SK-N-SH treated with all-trans-retinoic acid at 6 μM for 48 hours (cell line): ENCODE results near the gene TOM1L2.

Experiments used
- ATAC-seq: fragments of 200-7000 bp; cut with Tn5 transposase; 3 replicates; pipeline ENCODE4 v1.9.1; 2020; ENCODE audit warnings: mild to moderate bottlenecking, moderate library complexity
- ARNTL ChIP-seq: fragments of 450-650 bp; formaldehyde crosslinking; IDR thresholded peaks from 2 replicates; pipeline ENCODE4 v1.5.0; 2020; ENCODE audit warnings: low read depth, mild to moderate bottlenecking, moderate library complexity, borderline replicate concordance
- BACH2 ChIP-seq: fragments of 250-450 bp; sonication (Bioruptor Pico); IDR thresholded peaks from 2 replicates; pipeline ENCODE4 v1.9.0; 2021; ENCODE audit warnings: mild to moderate bottlenecking, borderline replicate concordance
- CSDC2 ChIP-seq: fragments of 250-450 bp; sonication (Bioruptor Pico); IDR thresholded peaks from 2 replicates; pipeline ENCODE4 v1.5.0; 2020; ENCODE audit warnings: mild to moderate bottlenecking, moderate library complexity
- ESRRG ChIP-seq: fragments of 250-450 bp; sonication (Bioruptor Pico); IDR thresholded peaks from 2 replicates; pipeline ENCODE4 v1.6.1; 2021; ENCODE audit warnings: mild to moderate bottlenecking
- GLIS3 ChIP-seq: fragments of 250-450 bp; sonication (Bioruptor Pico); IDR thresholded peaks from 2 replicates; pipeline ENCODE4 v1.5.0; 2020; ENCODE audit warnings: mild to moderate bottlenecking, moderate library complexity
- ISL1 ChIP-seq: fragments of 250-450 bp; sonication (Bioruptor Pico); IDR thresholded peaks from 2 replicates; pipeline ENCODE4 v2.1.2; 2022; ENCODE audit warnings: mild to moderate bottlenecking, moderate library complexity
- OSR1 ChIP-seq: fragments of 250-450 bp; sonication (Bioruptor Pico); IDR thresholded peaks from 2 replicates; pipeline ENCODE4 v1.8.0; 2022; ENCODE audit warnings: moderate library complexity, mild to moderate bottlenecking, inconsistent platforms
- PPARA ChIP-seq: fragments of 250-450 bp; sonication (Bioruptor Pico); IDR thresholded peaks from 2 replicates; pipeline ENCODE4 v1.5.0; 2020; ENCODE audit warnings: mild to moderate bottlenecking, borderline replicate concordance
- RARB ChIP-seq: fragments of 250-450 bp; sonication (Bioruptor Pico); IDR thresholded peaks from 2 replicates; pipeline ENCODE4 v1.8.0; 2021; ENCODE audit warnings: mild to moderate bottlenecking, moderate library complexity
- TOX ChIP-seq: fragments of 250-450 bp; sonication (Bioruptor Pico); IDR thresholded peaks from 2 replicates; pipeline ENCODE4 v1.8.0; 2021; ENCODE audit warnings: mild to moderate bottlenecking, moderate library complexity, borderline replicate concordance
- ZC3H10 ChIP-seq: fragments of 250-450 bp; sonication (Bioruptor Pico); IDR thresholded peaks from 2 replicates; pipeline ENCODE4 v1.5.1; 2021; ENCODE audit warnings: mild to moderate bottlenecking, moderate library complexity
- ZFP3 ChIP-seq: fragments of 250-450 bp; sonication (Bioruptor Pico); IDR thresholded peaks from 2 replicates; pipeline ENCODE4 v1.5.0; 2020; ENCODE audit warnings: mild to moderate bottlenecking, moderate library complexity
- ZNF70 ChIP-seq: fragments of 450-650 bp; formaldehyde crosslinking; IDR thresholded peaks from 2 replicates; pipeline ENCODE4 v1.5.0; 2020; ENCODE audit warnings: mild to moderate bottlenecking, moderate library complexity
- ZNF8 ChIP-seq: fragments of 450-650 bp; formaldehyde crosslinking; IDR thresholded peaks from 2 replicates; pipeline ENCODE4 v1.5.0; 2020; ENCODE audit warnings: mild to moderate bottlenecking, moderate library complexity
- TF ChIP-seq, protein P1 (sequence below): fragments of 250-450 bp; sonication (Bioruptor Pico); IDR thresholded peaks from 2 replicates; pipeline ENCODE4 v1.8.0; 2021; ENCODE audit warnings: low read depth, mild to moderate bottlenecking, moderate library complexity, borderline replicate concordance
- TF ChIP-seq, protein P2 (sequence below): fragments of 250-450 bp; sonication (Bioruptor Pico); IDR thresholded peaks from 2 replicates; pipeline ENCODE4 v1.8.0; 2020; ENCODE audit warnings: mild to moderate bottlenecking, moderate library complexity, borderline replicate concordance
- TF ChIP-seq, protein P3 (sequence below): fragments of 250-450 bp; sonication (Bioruptor Pico); IDR thresholded peaks from 2 replicates; pipeline ENCODE4 v1.5.1; 2020; ENCODE audit warnings: low read depth, mild to moderate bottlenecking, moderate library complexity
- TF ChIP-seq, protein P4 (sequence below): fragments of 250-450 bp; sonication (Bioruptor Pico); IDR thresholded peaks from 2 replicates; pipeline ENCODE4 v1.5.1; 2021; ENCODE audit warnings: mild to moderate bottlenecking, moderate library complexity

TOM1L2 gene

DNA sequence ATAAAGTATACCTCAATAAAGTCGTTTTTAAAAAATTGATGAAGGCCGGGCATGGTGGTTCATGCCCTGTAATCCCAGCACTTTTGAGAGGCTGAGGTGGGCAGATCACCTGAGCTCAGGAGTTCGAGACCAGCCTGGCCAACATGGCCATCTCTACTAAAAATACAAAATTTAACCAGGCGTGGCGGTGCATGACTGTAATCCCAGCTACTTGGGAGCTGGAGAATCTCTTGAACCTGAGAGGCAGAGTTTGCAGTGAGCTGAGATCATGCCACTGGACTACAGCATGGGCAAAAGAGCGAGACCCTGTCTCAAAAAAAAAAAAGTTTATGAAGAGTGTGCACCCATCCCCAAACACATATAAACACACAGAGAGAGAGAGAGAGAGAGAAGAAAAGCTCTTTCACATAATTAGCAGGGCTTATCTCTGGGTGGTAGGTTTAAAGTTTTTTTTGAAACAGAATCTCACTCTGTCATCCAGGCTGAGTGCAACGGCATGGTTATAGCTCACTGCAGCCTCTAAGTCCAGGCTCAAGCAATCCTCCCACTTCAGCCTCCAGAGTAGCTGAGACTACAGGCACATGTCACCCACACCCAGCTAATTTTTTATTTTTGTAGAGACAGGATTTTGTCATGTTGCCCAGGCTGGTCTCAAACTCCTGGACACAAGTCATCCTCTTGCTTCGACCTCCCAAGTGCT lies 138.4 kb downstream of the TOM1L2 start:
- no peak for TF ChIP-seq TOX (CRISPR knock-in tag)
- TF ChIP-seq, protein P1, sequence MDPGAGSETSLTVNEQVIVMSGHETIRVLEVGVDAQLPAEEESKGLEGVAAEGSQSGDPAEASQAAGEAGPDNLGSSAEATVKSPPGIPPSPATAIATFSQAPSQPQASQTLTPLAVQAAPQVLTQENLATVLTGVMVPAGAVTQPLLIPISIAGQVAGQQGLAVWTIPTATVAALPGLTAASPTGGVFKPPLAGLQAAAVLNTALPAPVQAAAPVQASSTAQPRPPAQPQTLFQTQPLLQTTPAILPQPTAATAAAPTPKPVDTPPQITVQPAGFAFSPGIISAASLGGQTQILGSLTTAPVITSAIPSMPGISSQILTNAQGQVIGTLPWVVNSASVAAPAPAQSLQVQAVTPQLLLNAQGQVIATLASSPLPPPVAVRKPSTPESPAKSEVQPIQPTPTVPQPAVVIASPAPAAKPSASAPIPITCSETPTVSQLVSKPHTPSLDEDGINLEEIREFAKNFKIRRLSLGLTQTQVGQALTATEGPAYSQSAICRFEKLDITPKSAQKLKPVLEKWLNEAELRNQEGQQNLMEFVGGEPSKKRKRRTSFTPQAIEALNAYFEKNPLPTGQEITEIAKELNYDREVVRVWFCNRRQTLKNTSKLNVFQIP (CRISPR knock-in tag), result no peak
- no peak for ATAC-seq

DNA sequence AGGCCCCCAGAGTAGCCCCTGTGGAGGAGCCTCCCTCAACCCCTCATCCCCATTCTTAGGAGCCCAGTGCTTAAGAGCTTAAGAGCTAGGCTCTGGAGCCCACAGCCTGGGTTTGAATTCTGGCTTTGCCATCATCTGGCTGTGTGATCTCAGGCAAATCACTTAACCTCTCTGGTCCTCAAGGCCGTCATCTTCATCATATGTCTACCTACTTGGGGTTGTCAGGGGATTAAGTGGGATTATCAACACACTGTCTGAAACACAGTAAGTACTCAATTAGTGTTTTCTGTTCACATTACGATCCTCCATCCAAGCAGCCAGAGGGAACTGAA lies 140.2 kb downstream of the TOM1L2 start:
- TF ChIP-seq, protein P2, sequence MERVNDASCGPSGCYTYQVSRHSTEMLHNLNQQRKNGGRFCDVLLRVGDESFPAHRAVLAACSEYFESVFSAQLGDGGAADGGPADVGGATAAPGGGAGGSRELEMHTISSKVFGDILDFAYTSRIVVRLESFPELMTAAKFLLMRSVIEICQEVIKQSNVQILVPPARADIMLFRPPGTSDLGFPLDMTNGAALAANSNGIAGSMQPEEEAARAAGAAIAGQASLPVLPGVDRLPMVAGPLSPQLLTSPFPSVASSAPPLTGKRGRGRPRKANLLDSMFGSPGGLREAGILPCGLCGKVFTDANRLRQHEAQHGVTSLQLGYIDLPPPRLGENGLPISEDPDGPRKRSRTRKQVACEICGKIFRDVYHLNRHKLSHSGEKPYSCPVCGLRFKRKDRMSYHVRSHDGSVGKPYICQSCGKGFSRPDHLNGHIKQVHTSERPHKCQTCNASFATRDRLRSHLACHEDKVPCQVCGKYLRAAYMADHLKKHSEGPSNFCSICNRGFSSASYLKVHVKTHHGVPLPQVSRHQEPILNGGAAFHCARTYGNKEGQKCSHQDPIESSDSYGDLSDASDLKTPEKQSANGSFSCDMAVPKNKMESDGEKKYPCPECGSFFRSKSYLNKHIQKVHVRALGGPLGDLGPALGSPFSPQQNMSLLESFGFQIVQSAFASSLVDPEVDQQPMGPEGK, result no peak
- no peak for TF ChIP-seq BACH2
- no peak for TF ChIP-seq GLIS3
- no peak for TF ChIP-seq RARB (CRISPR knock-in tag)
- TF ChIP-seq, protein P3, sequence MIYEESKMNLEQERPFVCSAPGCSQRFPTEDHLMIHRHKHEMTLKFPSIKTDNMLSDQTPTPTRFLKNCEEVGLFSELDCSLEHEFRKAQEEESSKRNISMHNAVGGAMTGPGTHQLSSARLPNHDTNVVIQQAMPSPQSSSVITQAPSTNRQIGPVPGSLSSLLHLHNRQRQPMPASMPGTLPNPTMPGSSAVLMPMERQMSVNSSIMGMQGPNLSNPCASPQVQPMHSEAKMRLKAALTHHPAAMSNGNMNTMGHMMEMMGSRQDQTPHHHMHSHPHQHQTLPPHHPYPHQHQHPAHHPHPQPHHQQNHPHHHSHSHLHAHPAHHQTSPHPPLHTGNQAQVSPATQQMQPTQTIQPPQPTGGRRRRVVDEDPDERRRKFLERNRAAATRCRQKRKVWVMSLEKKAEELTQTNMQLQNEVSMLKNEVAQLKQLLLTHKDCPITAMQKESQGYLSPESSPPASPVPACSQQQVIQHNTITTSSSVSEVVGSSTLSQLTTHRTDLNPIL, result no peak
- TF ChIP-seq TOX (CRISPR knock-in tag), result no peak
- no peak for TF ChIP-seq CSDC2 (CRISPR knock-in tag)
- TF ChIP-seq ESRRG (CRISPR knock-in tag), result no peak
- no peak for TF ChIP-seq ZC3H10 (CRISPR knock-in tag)
- no peak for TF ChIP-seq OSR1
- no peak for TF ChIP-seq ZFP3 (CRISPR knock-in tag)
- TF ChIP-seq ZNF8 (CRISPR knock-in tag), result no peak
- no peak for TF ChIP-seq PPARA (CRISPR knock-in tag)
- no peak for TF ChIP-seq ZNF70 (CRISPR knock-in tag)
- TF ChIP-seq, protein P4, sequence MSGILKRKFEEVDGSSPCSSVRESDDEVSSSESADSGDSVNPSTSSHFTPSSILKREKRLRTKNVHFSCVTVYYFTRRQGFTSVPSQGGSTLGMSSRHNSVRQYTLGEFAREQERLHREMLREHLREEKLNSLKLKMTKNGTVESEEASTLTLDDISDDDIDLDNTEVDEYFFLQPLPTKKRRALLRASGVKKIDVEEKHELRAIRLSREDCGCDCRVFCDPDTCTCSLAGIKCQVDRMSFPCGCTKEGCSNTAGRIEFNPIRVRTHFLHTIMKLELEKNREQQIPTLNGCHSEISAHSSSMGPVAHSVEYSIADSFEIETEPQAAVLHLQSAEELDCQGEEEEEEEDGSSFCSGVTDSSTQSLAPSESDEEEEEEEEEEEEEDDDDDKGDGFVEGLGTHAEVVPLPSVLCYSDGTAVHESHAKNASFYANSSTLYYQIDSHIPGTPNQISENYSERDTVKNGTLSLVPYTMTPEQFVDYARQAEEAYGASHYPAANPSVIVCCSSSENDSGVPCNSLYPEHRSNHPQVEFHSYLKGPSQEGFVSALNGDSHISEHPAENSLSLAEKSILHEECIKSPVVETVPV (CRISPR knock-in tag), result no peak
- TF ChIP-seq, protein P1 (CRISPR knock-in tag), result no peak
- no peak for TF ChIP-seq ARNTL (CRISPR knock-in tag)
- TF ChIP-seq ISL1 (CRISPR knock-in tag), result no peak
- ATAC-seq, result no peak

DNA sequence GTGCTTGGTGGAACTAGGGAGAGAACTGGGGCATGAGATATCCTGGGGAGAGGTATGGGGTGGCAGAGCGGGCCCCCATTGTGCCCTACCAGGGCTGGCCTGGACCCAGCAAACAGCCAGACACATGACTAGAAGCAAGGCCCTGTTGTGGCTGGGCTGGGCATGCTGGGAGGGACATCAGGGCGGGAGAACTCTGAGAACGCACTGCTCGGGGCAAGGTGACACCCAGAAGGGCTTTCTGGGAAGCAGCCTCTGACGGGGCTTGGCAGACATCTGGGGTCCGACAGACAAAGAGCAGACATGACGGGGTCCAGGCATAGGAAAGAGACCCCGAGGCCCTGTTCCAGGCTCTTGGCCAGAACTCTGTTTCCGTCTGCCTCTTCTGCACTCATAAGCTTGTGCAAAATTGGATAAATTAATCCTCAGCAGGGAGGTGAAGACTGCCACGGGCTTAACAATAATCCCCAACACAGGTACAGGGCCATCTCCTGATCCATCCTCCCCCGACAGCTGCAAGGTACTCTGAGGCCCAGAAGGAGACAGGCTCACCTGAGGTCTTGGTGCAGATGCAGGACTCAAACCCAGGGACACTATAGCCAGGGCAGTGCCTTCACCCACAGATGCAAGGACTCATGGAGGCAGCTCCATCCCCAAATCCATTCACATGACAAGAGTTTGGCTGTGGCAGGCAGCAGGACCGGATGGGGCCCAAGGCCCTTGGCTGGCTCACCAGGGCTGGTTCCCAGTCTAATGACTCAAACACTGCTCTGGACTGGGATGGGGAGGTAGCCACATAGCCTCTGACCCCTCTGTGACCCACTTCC lies 140.8 kb downstream of the TOM1L2 start:
- no peak; the same call in 2 of the 3 replicates for ATAC-seq
- TF ChIP-seq, protein P4 (CRISPR knock-in tag), result no peak; the same call in 1 of the 2 replicates
- TF ChIP-seq GLIS3 (no peak), BACH2 (no peak), ISL1 (CRISPR knock-in tag) (no peak), ZFP3 (CRISPR knock-in tag) (no peak), CSDC2 (CRISPR knock-in tag) (no peak), TOX (CRISPR knock-in tag) (no peak), RARB (CRISPR knock-in tag) (no peak), ARNTL (CRISPR knock-in tag) (no peak), ZC3H10 (CRISPR knock-in tag) (no peak), ESRRG (CRISPR knock-in tag) (no peak)
- TF ChIP-seq, protein P2, result no peak
- TF ChIP-seq, protein P1 (CRISPR knock-in tag), result no peak
- TF ChIP-seq, protein P3, result no peak
